Heart left ventricle (tissue), 16 donors: ENCODE data around the gene ANXA2R. TPM values are rescaled to one million over a fixed set of nuclear protein-coding genes. Genes with fewer than 3 reads are reported as not detected.
"Not testable (repeated sequence)": the region's sequence is repeated elsewhere in the genome, so short reads cannot be mapped to it uniquely, and the experiment has no call there.

Experiments
- ATAC-seq, 4 donors: fragments of 200-7000 bp; cut with Tn5 transposase; one replicate each; pipeline ENCODE4 v1.9.1; 2020 to 2022; ENCODE audit warnings: moderate library complexity in 4 of 4, mild to moderate bottlenecking in 3 of 4, moderate number of reproducible peaks in 1 of 4
- DNase-seq, 5 donors: peaks; one replicate each; pipeline ENCODE4 v3.0.0-alpha.2; 2020
- H3K27ac ChIP-seq, 12 donors: fragments of 200-600 bp; sonication (generic) in 4 of 12; one replicate each; pipeline versions ENCODE4 v1.5.0 to v1.8.0; 2016 to 2022; ENCODE audit warnings: mild to moderate bottlenecking in 2 of 12
- H3K27me3 ChIP-seq, 9 donors: fragments of 200-600 bp; sonication (generic) in 2 of 9; one replicate each; pipeline versions ENCODE4 v1.5.1 to v1.8.0; 2016 to 2022; ENCODE audit warnings: mild to moderate bottlenecking in 3 of 9
- H3K36me3 ChIP-seq, 9 donors: fragments of 200-600 bp; sonication (generic) in 2 of 9; one replicate each; pipeline versions ENCODE4 v1.5.0 to v1.8.0; 2018 to 2022; ENCODE audit warnings: mild to moderate bottlenecking in 2 of 9
- H3K4me1 ChIP-seq, 12 donors: fragments of 200-600 bp; sonication (generic) in 4 of 12; one replicate each; pipeline versions ENCODE4 v1.5.0 to v1.8.0; 2016 to 2022; ENCODE audit warnings: mild to moderate bottlenecking in 3 of 12
- H3K4me3 ChIP-seq, 12 donors: fragments of 200-600 bp; sonication (generic) in 4 of 12; one replicate each; pipeline versions ENCODE4 v1.5.0 to v1.8.0; 2017 to 2022; ENCODE audit warnings: mild to moderate bottlenecking in 9 of 12, moderate library complexity in 4 of 12
- H3K9me3 ChIP-seq, 12 donors: fragments of 200-600 bp; sonication (generic) in 4 of 12; one replicate each; pipeline versions ENCODE4 v1.5.0 to v1.8.0; 2016 to 2022; ENCODE audit warnings: mild to moderate bottlenecking in 1 of 12
- CTCF ChIP-seq, 12 donors: fragments of 200-600 bp; sonication (generic) in 4 of 12; IDR thresholded peaks; one replicate each; pipeline versions ENCODE4 v1.5.0 to v1.8.0; 2018 to 2022; ENCODE audit warnings: antibody characterized with exemption in 12 of 12, mild to moderate bottlenecking in 5 of 12
- POLR2A ChIP-seq, 2 donors: fragments of 450-650 bp; IDR thresholded peaks; one replicate each; pipeline ENCODE4 v1.6.1; 2017; ENCODE audit warnings: antibody characterized with exemption in 2 of 2, mild to moderate bottlenecking in 2 of 2, moderate library complexity in 2 of 2
- WGBS, 4 donors: extraction: QIAGEN DNeasy Blood & Tissue Kit in 2 of 4; methylation state at CpG; one replicate each; pipeline versions ENCODE4 v1.1.5 to v1.1.7; 2013 to 2018; 5-methylcytosine and 5-hydroxymethylcytosine counted together
- intact Hi-C, 10 donors: fragments of 100-400 bp; cut with DNase I; formaldehyde crosslinking; loops; one replicate each; pipeline versions ENCODE4 v1.11.1 to v1.14.2; 2022
- long read RNA-seq, 3 donors: library from polyadenylated mRNA; unstranded; transcript quantifications; one replicate each; pipeline ENCODE4 v2.0.0, GENCODE V29; 2020 to 2021
- polyA plus RNA-seq, 2 donors: library from polyadenylated mRNA; stranded (reverse); fragments of 200-250 nt; gene quantifications; one replicate each; pipeline ENCODE4 v1.2.3, GENCODE V29; 2013
- total RNA-seq, 9 donors: library from RNA; depleted of rRNA in 2 of 9; stranded (reverse); fragments of >200 nt in 2 of 9; fragmentation: NEBNext Ultra II Directional in 3 of 9; extraction: Animal tissue kit (Norgen Biotek cat#: 25700) in 3 of 9; gene quantifications; one replicate each; pipeline versions ENCODE4 v1.1.0 to v1.2.4, GENCODE V29; 2016 to 2023
- donor health status: ischemic (EF 13 %, LVEDD 7.1; RV severe dilation, severe dysfunction).
- donor health status: healthy with polysubstance abuse.
- donor health status: DM: no; HTN: yes; CAD: no.
- donor health status: DM: no; HTN: no; CAD: no.
- donor health status: ischemic (EF 25% LVEDD 6.9; RV normal size, moderate dysfunction).
- donor health status: ischemic (EF 25% LVEDD 5.7; RV mildly dilated, moderate dysfunction).
- donor health status: healthy.
- donor health status: DM: yes; HTN: yes; CAD: no.
- donor health status: ischemic (EF 35%, LVEDD 5.7; RV mildly dilated, moderate dysfunction).
- donor health status: nonischemic (EF 11% LVEDD 7.7; RV severe dilation, severe dysfunction).
- donor health status: DM: yes; HTN: yes; CAD: no.
- donor health status: PGD.
- donor health status: ischemic (EF 29% LVEDD 5.4; RV normal size, mild dysfunction).
- donor health status: nonischemic (EF 23%, LVEDD 6.1; RV moderate dilation, normal function).

ANXA2R gene
- total RNA-seq (1 to 10 TPM in 7 of 9 donors, under 1 TPM in 2; 0.49 to 2.4 (median 1.4) TPM), polyA plus RNA-seq (1 to 10 TPM; 1.1 to 2.0 TPM)
- long read RNA-seq, donor 1, partial matches to known transcripts, result 0 of 1 reads
- long read RNA-seq, donor 1, other reads (novel, unspliced or antisense), result 0 of 1 reads
- long read RNA-seq, donor 2, partial matches to known transcripts, result 0 of 1 reads
- long read RNA-seq, donor 2, other reads (novel, unspliced or antisense), result 0 of 1 reads
- long read RNA-seq, donor 3, partial matches to known transcripts, result 0 of 1 reads
- long read RNA-seq, donor 3, other reads (novel, unspliced or antisense), result 0 of 1 reads

- Histone ChIP-seq H3K4me1 (peaks cover 0 to 42% (median 7%) of the 10 kb centered on the region in 12 donors), H3K27me3 (peaks cover 0 to 80% (median 16%) of the 10 kb centered on the region in 9 donors), H3K9me3 (no peaks in the 10 kb centered on the region), H3K27ac (peak within 1 kb of the TSS; percentile 89 to 99 (median 95)), H3K36me3 (no peaks in the 10 kb centered on the region), H3K4me3 (peak within 1 kb of the TSS; percentile 28 to 77 (median 66))
- DNase-seq (peak; percentile 87 to 90 (median 89)), ATAC-seq (peak; percentile 59 to 70 (median 68))
- intact Hi-C loops, result loop anchor here (1.0 to 10.0 kb wide), 15 partner anchors 22 to 133 kb away; no protein-coding TSS in a partner anchor
- no peak for TF ChIP-seq POLR2A (IDR thresholded peaks at IDR 0.05)
- peak; percentile 71 to 86 (median 80) for TF ChIP-seq CTCF (IDR thresholded peaks at IDR 0.05)
- WGBS, 4 donors, result 2 to 3% (median 2%) methylated on average over 44 to 47 of the region's 47 CpGs
Measured at GRCh38 chr5:43040287-43041098, at the start of gene ANXA2R. ANXA2R (minus strand) TSS chr5:43040319; CDS start chr5:43040046, 273 bp downstream.

GRCh38 chr5:43086118-43086908 is 46.2 kb upstream of the ANXA2R start:
- H3K27ac ChIP-seq, DNase-seq, H3K27me3 ChIP-seq, H3K4me3 ChIP-seq, H3K4me1 ChIP-seq, intact Hi-C loops, H3K9me3 ChIP-seq, ATAC-seq: not testable (repeated sequence)
- H3K36me3 ChIP-seq, result peaks cover 0 to 29% (median 14%) of the 10 kb centered on the region in 9 donors
- WGBS, 4 donors, result 90 to 100% (median 98%) methylated on average over 2 of the region's 5 CpGs

GRCh38 chr5:43085453-43085852 is 45.3 kb upstream of the ANXA2R start:
- Histone ChIP-seq H3K4me3 (no peak overlapping the region), H3K27ac (no peak overlapping the region), H3K36me3 (peaks cover 0 to 37% (median 17%) of the 10 kb centered on the region in 9 donors), H3K9me3 (no peaks in the 10 kb centered on the region), H3K4me1 (no peaks in the 10 kb centered on the region), H3K27me3 (no peaks in the 10 kb centered on the region)
- DNase-seq (no peak), ATAC-seq (no peak)
- TF ChIP-seq CTCF (IDR thresholded peaks at IDR 0.05) (no peak), POLR2A (IDR thresholded peaks at IDR 0.05) (no peak)
- intact Hi-C loops, result no loop called here
- WGBS, 4 donors, result 97 to 99% (median 97%) methylated on average over 5 of the region's 5 CpGs

GRCh38 chr5:43084468-43084867 is 44.3 kb upstream of the ANXA2R start:
- intact Hi-C loops, H3K9me3 ChIP-seq, H3K4me3 ChIP-seq, DNase-seq, ATAC-seq, H3K4me1 ChIP-seq, H3K27ac ChIP-seq, H3K27me3 ChIP-seq: not testable (repeated sequence)
- H3K36me3 ChIP-seq, result peaks cover 0 to 41% (median 21%) of the 10 kb centered on the region in 9 donors
- WGBS, 4 donors, result 96 to 99% (median 97%) methylated on average over 7 of the region's 7 CpGs

GRCh38 chr5:43081345-43081744 is 41.2 kb upstream of the ANXA2R start:
- intact Hi-C loops, H3K9me3 ChIP-seq, DNase-seq, H3K4me1 ChIP-seq, H3K4me3 ChIP-seq, ATAC-seq, H3K27me3 ChIP-seq, H3K27ac ChIP-seq: not testable (repeated sequence)
- 83 to 92% (median 88%) methylated on average over 2 of the region's 2 CpGs for WGBS, 4 donors
- H3K36me3 ChIP-seq, result peaks cover 0 to 54% (median 25%) of the 10 kb centered on the region in 9 donors
